OCI-LY3 (cell line): ENCODE data around the gene LRRIQ3.

Experiments
- H2AFZ ChIP-seq: fragments of 200-600, 300-600 bp; shearing (Covaris generic); 2 replicates; pipeline ENCODE4 v1.6.0; 2014; ENCODE audit warnings: antibody characterized with exemption, low read depth, low read length
- H3K27ac ChIP-seq: fragments of 200-600, 300-600 bp; sonication (generic); 2 replicates; pipeline ENCODE4 v1.5.1; 2014; ENCODE audit warnings: mild to moderate bottlenecking, low read length, moderate library complexity, mixed read lengths
- H3K27me3 ChIP-seq: fragments of 200-600, 300-600 bp; sonication (generic); 2 replicates; pipeline ENCODE4 v1.6.1; 2014; ENCODE audit warnings: low read depth, low read length, mixed read lengths
- H3K36me3 ChIP-seq: fragments of 200-600, 300-600 bp; sonication (generic); replicated peaks from 2 replicates; pipeline ENCODE3; 2014; ENCODE audit warnings: low read depth, low read length, mixed read lengths
- H3K4me1 ChIP-seq: fragments of 300-600, 200-600 bp; sonication (generic); 2 replicates; pipeline ENCODE4 v1.6.1; 2014; ENCODE audit warnings: low read length, mixed read lengths
- H3K4me2 ChIP-seq: fragments of 200-600, 300-600 bp; sonication (generic); 2 replicates; pipeline ENCODE4 v1.6.1; 2014; ENCODE audit warnings: low read length, mixed read lengths
- H3K4me3 ChIP-seq: fragments of 300-600, 200-600 bp; sonication (generic); 2 replicates; pipeline ENCODE4 v1.5.1; 2014; ENCODE audit warnings: antibody characterized with exemption, mild to moderate bottlenecking, low read length, moderate library complexity
- H3K79me2 ChIP-seq: fragments of 300-600, 200-600 bp; shearing (Covaris generic); 2 replicates; pipeline ENCODE4 v1.6.1; 2014; ENCODE audit warnings: mild to moderate bottlenecking, low read length, mixed read lengths
- H3K9ac ChIP-seq: fragments of 300-600, 200-600 bp; shearing (Covaris generic); 2 replicates; pipeline ENCODE4 v1.6.0; 2014; ENCODE audit warnings: mild to moderate bottlenecking, low read length, moderate library complexity
- H3K9me3 ChIP-seq: fragments of 200-600, 300-600 bp; shearing (Covaris generic); 2 replicates; pipeline ENCODE4 v1.6.1; 2014; ENCODE audit warnings: low read length, mixed read lengths; ENCODE audit not compliant: insufficient read depth
- H4K20me1 ChIP-seq: fragments of 200-600, 300-600 bp; sonication (generic); 2 replicates; pipeline ENCODE4 v1.6.1; 2016; ENCODE audit warnings: low read length, mixed read lengths; ENCODE audit not compliant: insufficient read depth
- CTCF ChIP-seq: fragments of 200-600, 300-600 bp; sonication (generic); IDR thresholded peaks from 2 replicates; pipeline ENCODE4 v1.5.1; 2014; ENCODE audit warnings: antibody characterized with exemption, low read length, low read depth
- EZH2phosphoT487 ChIP-seq: fragments of 200-600 bp; shearing (Covaris generic); IDR thresholded peaks from 2 replicates; pipeline ENCODE4 v1.6.1; 2018; ENCODE audit warnings: antibody characterized with exemption, mixed run types, low read depth

The LRRIQ3 gene

GRCh38 chr1:74197657-74198552, at the start of gene LRRIQ3, which contains the start of gene FPGT:
Gene LRRIQ3 (minus strand): TSS chr1:74198176. CDS start chr1:74183684, 14,492 bp downstream.
Gene FPGT (plus strand): TSS chr1:74198242. CDS start chr1:74198279, 37 bp downstream.
- H3K79me2 ChIP-seq, result no peaks in the 10 kb centered on the region
- TF ChIP-seq EZH2phosphoT487 (no peak), CTCF (no peak)
- peak within 1 kb of the TSS; percentile 99 for H3K4me3 ChIP-seq
- peak within 1 kb of the TSS; percentile 85 for H3K9ac ChIP-seq
- H3K27ac ChIP-seq, result peak within 1 kb of the TSS; percentile 73
- H3K4me1 ChIP-seq, result peaks cover 14% of the 10 kb centered on the region
- H3K9me3 ChIP-seq, result no peaks in the 10 kb centered on the region
- H2AFZ ChIP-seq, result peak within 1 kb of the TSS; percentile 96
- H4K20me1 ChIP-seq, result no peaks in the 10 kb centered on the region
- no peaks in the 10 kb centered on the region for H3K27me3 ChIP-seq
- peak within 1 kb of the TSS; percentile 83 for H3K4me2 ChIP-seq
- H3K36me3 ChIP-seq, result no peaks in the 10 kb centered on the region

GRCh38 chr1:74246315-74246714, 48.3 kb upstream of the LRRIQ3 start:
- Histone ChIP-seq H2AFZ (no peak overlapping the region), H3K36me3 (no peaks in the 10 kb centered on the region), H3K4me1 (peaks cover 9% of the 10 kb centered on the region), H3K4me3 (no peak overlapping the region), H3K9me3 (no peaks in the 10 kb centered on the region), H3K27me3 (no peaks in the 10 kb centered on the region), H3K79me2 (no peaks in the 10 kb centered on the region), H3K27ac (no peak overlapping the region), H3K9ac (no peak overlapping the region), H4K20me1 (no peaks in the 10 kb centered on the region), H3K4me2 (no peak overlapping the region)
- TF ChIP-seq EZH2phosphoT487 (no peak), CTCF (no peak)

GRCh38 chr1:74245168-74245772, 47.3 kb upstream of the LRRIQ3 start:
- Histone ChIP-seq H3K9me3 (no peaks in the 10 kb centered on the region), H4K20me1 (no peaks in the 10 kb centered on the region), H3K9ac (no peak overlapping the region), H3K27ac (no peak overlapping the region), H2AFZ (no peak overlapping the region), H3K79me2 (no peaks in the 10 kb centered on the region), H3K4me1 (peaks cover 9% of the 10 kb centered on the region), H3K4me2 (no peak overlapping the region), H3K36me3 (no peaks in the 10 kb centered on the region), H3K27me3 (no peaks in the 10 kb centered on the region), H3K4me3 (no peak overlapping the region)
- TF ChIP-seq CTCF (no peak), EZH2phosphoT487 (no peak)

- no peak overlapping the region for H3K27ac ChIP-seq
- TF ChIP-seq EZH2phosphoT487 (no peak), CTCF (no peak)
- H3K4me2 ChIP-seq, result no peak overlapping the region
- no peak overlapping the region for H3K4me3 ChIP-seq
- no peaks in the 10 kb centered on the region for H3K79me2 ChIP-seq
- no peaks in the 10 kb centered on the region for H3K4me1 ChIP-seq
- no peaks in the 10 kb centered on the region for H4K20me1 ChIP-seq
- no peaks in the 10 kb centered on the region for H3K9me3 ChIP-seq
- no peaks in the 10 kb centered on the region for H3K27me3 ChIP-seq
- no peak overlapping the region for H3K9ac ChIP-seq
- H3K36me3 ChIP-seq, result no peaks in the 10 kb centered on the region
- H2AFZ ChIP-seq, result no peak overlapping the region
Observed at GRCh38 chr1:74237787-74238186, 39.8 kb upstream of the LRRIQ3 start.
